Karpas-422 (cell line): ENCODE data around the gene MYO10. TPM values are rescaled to one million over a fixed set of nuclear protein-coding genes. Genes with fewer than 3 reads are reported as not detected.

Experiments
- DNase-seq: peaks from one replicate; pipeline ENCODE4 v3.0.0-alpha.2; 2015
- H2AFZ ChIP-seq: fragments of 200-600 bp; sonication (generic); 2 replicates; pipeline ENCODE4 v1.6.1; 2014; ENCODE audit warnings: antibody characterized with exemption, low read length, mixed read lengths
- H3K27ac ChIP-seq: fragments of 200-600 bp; sonication (generic); 2 replicates; pipeline ENCODE4 v1.5.1; 2014; ENCODE audit warnings: mild to moderate bottlenecking, low read length, moderate library complexity
- H3K27me3 ChIP-seq: fragments of 200-600 bp; sonication (generic); 2 replicates; pipeline ENCODE4 v1.6.1; 2014; ENCODE audit warnings: low read length, mixed read lengths
- H3K36me3 ChIP-seq: fragments of 200-600 bp; sonication (generic); 2 replicates; pipeline ENCODE4 v1.6.1; 2014; ENCODE audit warnings: low read length, mixed read lengths; ENCODE audit not compliant: insufficient read depth
- H3K4me1 ChIP-seq: fragments of 200-600 bp; sonication (generic); 2 replicates; pipeline ENCODE4 v1.6.1; 2014; ENCODE audit warnings: mild to moderate bottlenecking, low read length, mixed read lengths
- H3K4me2 ChIP-seq: fragments of 200-600 bp; sonication (generic); 2 replicates; pipeline ENCODE4 v1.6.1; 2014; ENCODE audit warnings: low read length, low read depth, mild to moderate bottlenecking; ENCODE audit not compliant: poor library complexity, severe bottlenecking
- H3K4me3 ChIP-seq: fragments of 200-600 bp; sonication (generic); 2 replicates; pipeline ENCODE4 v1.5.1; 2014; ENCODE audit warnings: mild to moderate bottlenecking, antibody characterized with exemption, low read length, mixed read lengths
- H3K79me2 ChIP-seq: fragments of 200-600 bp; sonication (generic); 2 replicates; pipeline ENCODE4 v1.6.1; 2014; ENCODE audit warnings: mild to moderate bottlenecking, low read length, mixed read lengths
- H3K9ac ChIP-seq: fragments of 200-600 bp; sonication (generic); 2 replicates; pipeline ENCODE4 v1.6.0; 2014; ENCODE audit warnings: low read length
- H3K9me2 ChIP-seq: fragments of 200-600 bp; sonication (generic), shearing (Covaris generic); replicated peaks from 2 replicates; pipeline ENCODE4 v1.6.0; 2014; ENCODE audit warnings: mild to moderate bottlenecking, low read length, moderate library complexity; ENCODE audit not compliant: insufficient read depth
- H3K9me3 ChIP-seq: fragments of 300-700, 200-600 bp; sonication (generic); 2 replicates; pipeline ENCODE4 v1.6.1; 2014; ENCODE audit warnings: low read length, mixed read lengths
- H4K20me1 ChIP-seq: fragments of 200-600 bp; sonication (generic); 2 replicates; pipeline ENCODE4 v1.6.1; 2014; ENCODE audit warnings: mild to moderate bottlenecking, antibody characterized with exemption, low read length, low read depth; ENCODE audit not compliant: insufficient read depth
- total RNA-seq: library from RNA; depleted of rRNA; stranded (reverse); fragments of >200 nt; shearing (Covaris generic); gene quantifications from 2 replicates; pipeline ENCODE4 v1.2.3, GENCODE V29; 2014; ENCODE audit warnings: low replicate concordance

The MYO10 gene
- total RNA-seq, 1 experiment from 2014 or later = not detected

- Histone ChIP-seq H3K9ac (no peak overlapping the region), H2AFZ (no peak overlapping the region), H3K4me1 (no peaks in the 10 kb centered on the region), H3K27me3 (no peaks in the 10 kb centered on the region), H4K20me1 (no peaks in the 10 kb centered on the region), H3K9me2 (no peaks in the 10 kb centered on the region), H3K9me3 (no peaks in the 10 kb centered on the region), H3K4me2 (no peak overlapping the region), H3K27ac (no peak overlapping the region), H3K79me2 (no peaks in the 10 kb centered on the region), H3K4me3 (no peak overlapping the region), H3K36me3 (no peaks in the 10 kb centered on the region)
- no peak for DNase-seq
Observed at GRCh38 chr5:16693879-16694278, 242.2 kb downstream of the MYO10 start.

GRCh38 chr5:16691731-16692130 lies 244.4 kb downstream of the MYO10 start:
- Histone ChIP-seq H3K9me3 (no peaks in the 10 kb centered on the region), H3K9ac (no peak overlapping the region), H3K27ac (no peak overlapping the region), H3K27me3 (no peaks in the 10 kb centered on the region), H3K9me2 (no peaks in the 10 kb centered on the region), H3K4me3 (no peak overlapping the region), H3K4me2 (no peak overlapping the region), H2AFZ (no peak overlapping the region), H3K79me2 (no peaks in the 10 kb centered on the region), H3K4me1 (no peaks in the 10 kb centered on the region), H3K36me3 (no peaks in the 10 kb centered on the region), H4K20me1 (no peaks in the 10 kb centered on the region)
- no peak for DNase-seq

- H2AFZ ChIP-seq = no peak overlapping the region
- DNase-seq = peak; percentile 80
Observed at GRCh38 chr5:16690243-16690852, 245.7 kb downstream of the MYO10 start.

GRCh38 chr5:16687898-16688297 lies 248.2 kb downstream of the MYO10 start:
- DNase-seq = no peak
- Histone ChIP-seq H3K4me3 (no peak overlapping the region), H3K27ac (no peak overlapping the region), H2AFZ (no peak overlapping the region), H3K36me3 (no peaks in the 10 kb centered on the region), H3K79me2 (no peaks in the 10 kb centered on the region), H3K9me3 (no peaks in the 10 kb centered on the region), H3K27me3 (no peaks in the 10 kb centered on the region), H3K9ac (no peak overlapping the region), H4K20me1 (no peaks in the 10 kb centered on the region), H3K4me1 (no peaks in the 10 kb centered on the region), H3K9me2 (no peaks in the 10 kb centered on the region), H3K4me2 (no peak overlapping the region)

More at GRCh38 chr5:16690243-16690852, 245.7 kb downstream of the MYO10 start:
- H3K27ac ChIP-seq = no peak overlapping the region
- no peaks in the 10 kb centered on the region for H4K20me1 ChIP-seq
- no peak overlapping the region for H3K4me2 ChIP-seq
- H3K9ac ChIP-seq = no peak overlapping the region
- no peaks in the 10 kb centered on the region for H3K9me2 ChIP-seq
- H3K27me3 ChIP-seq = no peaks in the 10 kb centered on the region
- H3K36me3 ChIP-seq = no peaks in the 10 kb centered on the region
- no peaks in the 10 kb centered on the region for H3K9me3 ChIP-seq
- no peaks in the 10 kb centered on the region for H3K4me1 ChIP-seq
- H3K79me2 ChIP-seq = no peaks in the 10 kb centered on the region
- no peak overlapping the region for H3K4me3 ChIP-seq

GRCh38 chr5:16685069-16685468 lies 251.0 kb downstream of the MYO10 start:
- no peak overlapping the region for H2AFZ ChIP-seq
- no peak for DNase-seq
- H3K4me1 ChIP-seq = no peaks in the 10 kb centered on the region
- H3K27me3 ChIP-seq = no peaks in the 10 kb centered on the region
- H3K27ac ChIP-seq = no peak overlapping the region
- H3K79me2 ChIP-seq = no peaks in the 10 kb centered on the region
- H3K36me3 ChIP-seq = no peaks in the 10 kb centered on the region
- no peak overlapping the region for H3K4me3 ChIP-seq
- H3K9me2 ChIP-seq = no peaks in the 10 kb centered on the region
- no peak overlapping the region for H3K9ac ChIP-seq
- no peaks in the 10 kb centered on the region for H4K20me1 ChIP-seq
- no peak overlapping the region for H3K4me2 ChIP-seq
- H3K9me3 ChIP-seq = no peaks in the 10 kb centered on the region

- H3K9ac ChIP-seq = no peak overlapping the region
Observed at GRCh38 chr5:16681876-16682275, 254.2 kb downstream of the MYO10 start.

GRCh38 chr5:16679863-16680262 lies 256.2 kb downstream of the MYO10 start:
- H2AFZ ChIP-seq = no peak overlapping the region
- H3K27ac ChIP-seq = no peak overlapping the region
- no peak overlapping the region for H3K4me2 ChIP-seq
- H3K9me2 ChIP-seq = no peaks in the 10 kb centered on the region
- no peak for DNase-seq
- H3K27me3 ChIP-seq = no peaks in the 10 kb centered on the region
- H3K79me2 ChIP-seq = no peaks in the 10 kb centered on the region
- no peak overlapping the region for H3K4me3 ChIP-seq
- H3K9me3 ChIP-seq = no peaks in the 10 kb centered on the region
- no peaks in the 10 kb centered on the region for H4K20me1 ChIP-seq
- H3K36me3 ChIP-seq = no peaks in the 10 kb centered on the region
- no peak overlapping the region for H3K9ac ChIP-seq
- no peaks in the 10 kb centered on the region for H3K4me1 ChIP-seq

More at GRCh38 chr5:16681876-16682275, 254.2 kb downstream of the MYO10 start:
- no peaks in the 10 kb centered on the region for H4K20me1 ChIP-seq
- no peaks in the 10 kb centered on the region for H3K9me2 ChIP-seq
- H3K4me1 ChIP-seq = no peaks in the 10 kb centered on the region
- no peaks in the 10 kb centered on the region for H3K9me3 ChIP-seq
- H3K36me3 ChIP-seq = no peaks in the 10 kb centered on the region
- DNase-seq = no peak
- H3K4me2 ChIP-seq = no peak overlapping the region
- no peaks in the 10 kb centered on the region for H3K27me3 ChIP-seq
- H3K27ac ChIP-seq = no peak overlapping the region
- no peaks in the 10 kb centered on the region for H3K79me2 ChIP-seq
- no peak overlapping the region for H2AFZ ChIP-seq
- no peak overlapping the region for H3K4me3 ChIP-seq

- Histone ChIP-seq H2AFZ (no peak overlapping the region), H3K4me3 (no peak overlapping the region)
Observed at GRCh38 chr5:16679190-16679589, 256.9 kb downstream of the MYO10 start.

More at GRCh38 chr5:16679190-16679589, 256.9 kb downstream of the MYO10 start:
- no peaks in the 10 kb centered on the region for H3K79me2 ChIP-seq
- H3K27me3 ChIP-seq = no peaks in the 10 kb centered on the region
- H3K9me3 ChIP-seq = no peaks in the 10 kb centered on the region
- no peaks in the 10 kb centered on the region for H3K4me1 ChIP-seq
- H3K27ac ChIP-seq = no peak overlapping the region
- no peaks in the 10 kb centered on the region for H3K9me2 ChIP-seq
- H3K4me2 ChIP-seq = no peak overlapping the region
- H3K9ac ChIP-seq = no peak overlapping the region
- no peaks in the 10 kb centered on the region for H3K36me3 ChIP-seq
- H4K20me1 ChIP-seq = no peaks in the 10 kb centered on the region
- no peak for DNase-seq
